Fibroblast of the aortic adventitia (primary cell): ENCODE data around the gene ZBTB18. TPM values are rescaled to one million over a fixed set of nuclear protein-coding genes. Genes with fewer than 3 reads are reported as not detected.

ENCODE experiments used
- DNase-seq: peaks from one replicate; pipeline ENCODE4 v3.0.0-alpha.2; 2010; ENCODE audit warnings: low read depth
- H3K4me3 ChIP-seq: 2 replicates; pipeline ENCODE4 v1.5.1; 2011; ENCODE audit warnings: low read depth, mild to moderate bottlenecking, control low read depth, low read length, moderate library complexity
- total RNA-seq: library from RNA; depleted of rRNA; stranded (reverse); fragments of >200 nt; gene quantifications from 2 replicates; pipeline ENCODE4 v1.2.3, GENCODE V29; 2012; ENCODE audit warnings: low replicate concordance
- TF ChIP-seq, protein P1 (sequence below): IDR thresholded peaks from 2 replicates; pipeline ENCODE4 v1.5.1; 2011; ENCODE audit warnings: mild to moderate bottlenecking, low read length, control low read depth, inconsistent platforms; ENCODE audit not compliant: insufficient read depth

ZBTB18 gene
- total RNA-seq, 1 donor: 2.9 TPM

DNA sequence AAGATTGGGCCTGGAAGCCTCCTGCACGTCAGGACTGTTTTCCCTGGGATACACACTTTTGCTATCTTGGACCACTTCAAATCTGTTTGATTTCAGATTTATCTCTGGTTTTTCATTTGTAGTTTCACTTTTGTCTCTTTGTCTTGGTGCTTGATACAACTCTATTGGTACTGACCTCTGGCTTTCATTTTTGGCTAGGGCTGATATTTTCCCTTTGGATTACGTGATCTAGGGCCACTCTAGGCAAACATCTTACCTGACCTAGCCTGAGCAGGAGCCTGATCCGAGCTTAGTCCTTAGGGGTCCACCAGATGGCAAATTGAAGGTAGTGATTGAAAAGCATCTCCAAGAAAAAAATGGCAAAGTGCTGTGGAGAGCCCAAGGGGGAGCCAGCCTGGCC lies 39.6 kb downstream of the ZBTB18 start:
- H3K4me3 ChIP-seq: no peak overlapping the region
- DNase-seq: no peak
- TF ChIP-seq, protein P1, sequence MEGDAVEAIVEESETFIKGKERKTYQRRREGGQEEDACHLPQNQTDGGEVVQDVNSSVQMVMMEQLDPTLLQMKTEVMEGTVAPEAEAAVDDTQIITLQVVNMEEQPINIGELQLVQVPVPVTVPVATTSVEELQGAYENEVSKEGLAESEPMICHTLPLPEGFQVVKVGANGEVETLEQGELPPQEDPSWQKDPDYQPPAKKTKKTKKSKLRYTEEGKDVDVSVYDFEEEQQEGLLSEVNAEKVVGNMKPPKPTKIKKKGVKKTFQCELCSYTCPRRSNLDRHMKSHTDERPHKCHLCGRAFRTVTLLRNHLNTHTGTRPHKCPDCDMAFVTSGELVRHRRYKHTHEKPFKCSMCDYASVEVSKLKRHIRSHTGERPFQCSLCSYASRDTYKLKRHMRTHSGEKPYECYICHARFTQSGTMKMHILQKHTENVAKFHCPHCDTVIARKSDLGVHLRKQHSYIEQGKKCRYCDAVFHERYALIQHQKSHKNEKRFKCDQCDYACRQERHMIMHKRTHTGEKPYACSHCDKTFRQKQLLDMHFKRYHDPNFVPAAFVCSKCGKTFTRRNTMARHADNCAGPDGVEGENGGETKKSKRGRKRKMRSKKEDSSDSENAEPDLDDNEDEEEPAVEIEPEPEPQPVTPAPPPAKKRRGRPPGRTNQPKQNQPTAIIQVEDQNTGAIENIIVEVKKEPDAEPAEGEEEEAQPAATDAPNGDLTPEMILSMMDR: no peak

DNA sequence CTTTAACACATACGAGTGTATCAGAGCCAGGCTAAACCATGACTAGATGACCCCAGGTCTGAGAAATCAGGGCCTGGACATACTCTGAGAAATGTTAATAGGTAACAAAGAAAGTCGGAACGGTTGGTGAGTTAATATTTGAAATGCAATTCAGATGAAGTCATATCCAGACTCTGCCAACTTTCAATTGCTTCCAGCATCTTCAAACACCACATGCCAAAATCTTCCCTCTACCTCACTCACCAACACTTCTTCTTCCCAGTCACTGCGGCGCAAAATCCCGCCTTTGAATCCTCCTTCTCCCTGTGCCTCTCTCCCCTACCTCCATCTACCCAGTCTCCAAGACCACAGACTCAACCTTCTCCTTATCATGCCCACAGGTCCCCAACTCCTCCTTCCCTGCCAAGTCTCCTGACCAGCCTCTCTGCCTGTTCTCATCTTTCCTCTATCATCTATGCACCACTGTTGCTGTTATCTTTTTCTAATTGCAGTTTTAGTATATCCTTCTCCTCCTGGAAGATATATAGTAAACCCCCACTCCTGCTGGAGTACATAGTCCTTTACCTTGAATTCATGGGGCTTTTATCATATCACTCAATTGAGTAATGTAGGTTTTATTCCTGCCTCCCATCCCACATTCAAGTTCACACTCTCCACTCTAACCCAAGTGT lies 41.3 kb downstream of the ZBTB18 start:
- TF ChIP-seq, protein P1: no peak
- peak; percentile 76 for DNase-seq
- H3K4me3 ChIP-seq: no peak overlapping the region

DNA sequence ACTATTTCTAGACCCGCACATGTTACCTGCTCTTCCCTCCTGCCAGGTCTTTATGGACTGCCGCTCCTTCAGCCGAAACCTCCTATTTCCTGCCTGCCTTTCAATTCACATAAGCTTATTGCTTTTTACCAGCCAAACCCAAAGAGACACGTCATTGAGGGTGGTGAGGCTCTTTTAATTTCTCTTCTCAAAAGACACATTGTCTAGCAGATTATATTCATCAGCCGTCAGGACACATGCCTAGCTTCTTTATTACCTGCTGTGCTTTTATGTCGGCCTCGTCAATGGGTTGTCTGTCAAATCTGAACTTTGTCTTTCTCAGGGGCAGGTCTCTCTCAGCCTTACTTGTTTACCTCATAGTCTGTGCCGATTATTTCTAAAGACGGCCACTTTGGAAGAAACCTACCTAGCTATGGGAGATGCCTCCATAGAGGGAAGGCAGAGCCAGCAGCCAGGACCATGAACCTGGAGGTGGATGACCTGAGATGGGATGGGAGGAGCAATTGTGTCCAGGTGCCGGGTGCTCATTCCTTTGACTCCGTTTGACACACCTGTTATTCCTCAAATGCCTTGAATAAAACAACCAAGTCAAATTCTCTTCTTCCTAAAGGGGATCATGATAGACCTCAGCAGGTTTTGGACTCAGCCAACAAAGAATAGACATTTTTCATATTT lies 42.0 kb downstream of the ZBTB18 start:
- TF ChIP-seq, protein P1: no peak
- H3K4me3 ChIP-seq: no peak overlapping the region
- DNase-seq: no peak

DNA sequence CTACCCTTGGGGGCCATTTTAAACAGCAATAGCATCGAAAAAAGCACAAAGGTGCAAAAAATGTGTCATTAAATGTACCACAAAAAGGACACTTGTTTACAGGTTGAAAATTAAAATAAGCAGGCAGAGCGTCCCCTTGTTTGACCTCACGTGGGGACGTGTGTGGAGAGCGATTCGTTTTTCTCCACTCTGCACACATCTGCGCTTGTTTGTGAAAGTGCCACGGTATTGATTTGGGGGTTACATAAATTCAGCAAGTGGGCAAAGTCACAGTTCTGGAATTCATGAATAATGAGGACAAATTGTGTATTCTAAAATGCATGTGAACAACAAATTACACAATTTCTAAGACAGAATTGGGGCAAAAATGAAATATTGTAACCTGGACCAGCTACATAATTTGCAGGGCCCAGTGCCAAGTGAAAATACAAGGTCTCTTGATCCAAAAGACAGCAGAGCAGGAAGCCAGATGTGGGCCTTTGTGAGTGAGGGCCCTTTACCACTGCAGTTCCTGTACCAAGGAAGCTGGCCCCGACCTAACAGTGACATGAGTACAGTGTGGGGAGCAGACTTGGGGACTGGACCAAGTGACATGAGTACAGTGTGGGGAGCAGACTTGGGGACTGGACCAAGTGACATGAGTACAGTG lies 43.9 kb downstream of the ZBTB18 start:
- DNase-seq: no peak
- TF ChIP-seq, protein P1: no peak

DNA sequence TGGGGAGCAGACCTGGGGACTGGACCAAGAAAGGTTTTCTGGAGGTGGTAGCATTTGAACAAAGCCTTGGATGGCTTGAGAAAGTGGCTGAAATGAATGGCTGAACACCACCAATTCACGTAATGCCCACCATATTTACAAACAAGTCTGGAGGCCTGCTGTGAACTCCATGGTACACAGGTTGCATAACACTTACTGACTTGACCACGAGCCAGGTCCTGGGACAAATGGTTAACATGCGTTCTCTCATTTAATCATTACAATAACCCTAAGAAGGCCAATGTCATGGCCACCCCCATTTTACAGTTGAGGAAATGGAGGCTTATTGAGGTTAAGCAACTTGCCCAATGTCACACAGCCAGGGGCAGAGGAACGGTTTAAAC lies 44.4 kb downstream of the ZBTB18 start:
- TF ChIP-seq, protein P1: no peak
- DNase-seq: no peak
- H3K4me3 ChIP-seq: no peak overlapping the region

More for the DNA sequence above, 43.9 kb downstream of the ZBTB18 start:
- no peak overlapping the region for H3K4me3 ChIP-seq

DNA sequence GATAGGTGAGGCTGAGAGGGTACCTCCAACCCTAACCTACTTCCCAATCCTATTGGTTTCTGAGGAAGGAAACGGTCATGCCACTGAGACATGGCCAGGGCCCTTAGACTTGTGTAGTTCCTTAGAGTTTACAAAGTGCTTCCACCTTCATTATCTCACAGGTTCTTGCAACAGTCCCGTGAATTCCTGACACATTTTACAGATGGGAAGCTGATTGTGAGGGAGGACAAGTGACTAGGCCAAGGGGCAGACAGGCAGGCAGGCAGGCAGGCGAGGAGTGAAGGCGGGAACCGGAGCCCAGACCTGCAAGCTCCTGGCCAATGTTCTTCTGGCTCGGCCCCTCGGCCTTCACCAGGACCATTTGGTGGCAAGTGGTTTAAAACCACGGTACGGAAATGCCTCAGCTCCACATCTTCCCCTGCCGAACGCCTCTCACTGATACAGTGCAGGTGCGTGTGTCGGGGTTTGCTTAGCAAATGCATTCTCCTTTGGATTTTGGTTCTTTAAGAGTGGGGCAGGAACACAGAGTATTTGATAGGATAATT lies 45.1 kb downstream of the ZBTB18 start:
- no peak for DNase-seq
- no peak overlapping the region for H3K4me3 ChIP-seq
- TF ChIP-seq, protein P1: no peak
